ENCODE measurements around the gene EEF1AKMT3.
A peak's percentile ranks its signal among the peaks of the same experiment; 100 is the strongest.

Gene EEF1AKMT3

DNA sequence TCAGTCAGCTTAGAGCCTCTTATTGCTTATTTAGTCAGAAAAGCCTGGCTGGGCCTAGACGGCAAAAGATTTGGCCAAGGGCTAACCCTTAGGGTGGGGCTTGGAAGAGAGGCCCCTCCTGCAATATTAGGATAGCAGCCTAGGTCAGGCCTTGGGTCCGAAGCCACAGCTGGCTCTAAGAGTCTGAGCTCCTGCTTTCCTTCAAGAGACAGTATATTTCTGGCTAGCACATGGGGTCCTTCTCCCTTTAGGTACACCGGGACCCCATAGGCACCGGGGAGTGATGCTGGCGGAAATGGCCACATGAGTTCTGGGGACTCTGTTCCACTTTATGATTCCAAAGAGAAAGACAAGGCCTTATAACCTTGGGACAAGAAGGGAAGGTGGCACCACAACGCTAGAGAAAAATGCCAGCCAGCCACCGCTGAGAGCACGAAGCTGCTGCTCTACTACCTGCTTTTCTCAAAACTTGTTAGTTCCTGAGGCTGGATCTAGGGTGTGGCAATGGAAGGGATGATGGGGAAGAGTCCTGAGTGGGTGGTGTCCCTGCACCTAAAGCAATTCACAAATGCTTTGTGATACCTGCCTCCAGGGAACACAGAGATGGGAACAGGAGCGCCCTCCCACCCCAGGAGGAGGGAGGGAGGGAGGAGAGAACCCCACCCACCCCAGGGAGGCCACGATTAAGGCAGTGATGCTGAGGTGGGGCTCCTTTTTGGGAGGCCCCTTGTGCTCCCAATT is 49.2 kb downstream of the EEF1AKMT3 start:
- no peak for TF ChIP-seq Cebpa-rat (IDR thresholded peaks at IDR 0.05)
- H4K20me1 ChIP-seq, result peaks cover under 1 to 77% (median 37%) of the 10 kb centered on the region in 11 experiments; a peak in 17 of 22 replicates
- H3K27ac ChIP-seq, result no peak overlapping the region
- H3K36me3 ChIP-seq, result peaks cover 77 to 85% (median 81%) of the 10 kb centered on the region in 11 experiments
- no peak overlapping the region for H3K9ac ChIP-seq
- H3K27me3 ChIP-seq, result no peaks in the 10 kb centered on the region
- no peaks in the 10 kb centered on the region for H3K9me3 ChIP-seq (replicated peaks in 1 of 11)
- peaks cover 0 to 46% (median 13%) of the 10 kb centered on the region in 10 experiments; a peak in 14 of 20 replicates for H3K4me1 ChIP-seq
- no peak overlapping the region for H3K4me3 ChIP-seq
- H3K4me2 ChIP-seq, result no peak overlapping the region

DNA sequence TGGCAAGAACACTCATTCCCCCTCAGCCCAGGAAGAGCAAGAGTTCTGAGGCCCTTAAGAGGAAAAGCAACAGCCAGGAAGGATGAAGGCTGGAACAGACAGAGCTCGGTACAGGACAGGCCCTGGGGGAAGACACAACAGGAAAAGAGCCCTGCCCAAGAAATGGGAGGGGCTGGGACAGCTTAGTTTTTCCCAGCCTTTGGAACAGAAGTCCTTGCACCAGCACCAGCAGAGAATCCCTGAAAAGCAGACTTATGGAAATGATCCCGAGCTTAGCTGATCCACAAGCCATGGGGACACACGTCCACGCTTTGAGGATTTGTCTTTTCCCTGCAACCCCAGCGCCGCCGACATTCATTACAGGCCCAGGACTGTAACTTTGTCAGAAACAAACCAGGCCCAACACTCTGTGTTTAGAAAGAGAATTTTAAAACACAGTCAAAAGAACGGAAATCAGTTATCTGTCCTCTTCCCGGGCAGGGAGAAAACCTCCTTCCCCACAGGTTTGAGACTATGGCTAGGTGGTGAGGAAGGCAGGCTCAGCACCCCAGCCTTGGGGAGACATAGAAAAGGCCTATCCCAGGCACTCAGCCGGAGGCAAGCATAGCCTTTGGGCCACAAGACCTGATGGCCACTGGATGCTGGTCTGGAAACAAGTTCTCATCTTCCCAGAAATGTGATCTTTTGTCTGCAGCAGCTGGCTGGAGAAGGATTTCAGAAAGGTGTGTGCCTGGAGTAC is 50.1 kb downstream of the EEF1AKMT3 start:
- Histone ChIP-seq H3K4me1 (peaks cover 0 to 37% (median 4%) of the 10 kb centered on the region in 10 experiments; a peak in 12 of 20 replicates), H3K36me3 (peaks cover 86 to 95% (median 90%) of the 10 kb centered on the region in 11 experiments), H3K9ac (no peak overlapping the region), H3K4me2 (no peak overlapping the region), H3K4me3 (no peak overlapping the region), H3K27me3 (no peaks in the 10 kb centered on the region), H4K20me1 (peaks cover 8 to 86% (median 46%) of the 10 kb centered on the region in 11 experiments; a peak in 19 of 22 replicates), H3K9me3 (replicated peaks in 1 of 11) (no peaks in the 10 kb centered on the region), H3K27ac (no peak overlapping the region)
- no peak for TF ChIP-seq Cebpa-rat (IDR thresholded peaks at IDR 0.05)

- H3K4me1 ChIP-seq, result peaks cover 0 to 35% (median 0%) of the 10 kb centered on the region in 10 experiments; a peak in 7 of 20 replicates
- TF ChIP-seq Cebpa-rat (IDR thresholded peaks at IDR 0.05), result no peak
- H3K9ac ChIP-seq, result no peak overlapping the region; a peak in 1 of 22 replicates
- H4K20me1 ChIP-seq, result peaks cover 8 to 92% (median 48%) of the 10 kb centered on the region in 11 experiments; a peak in 20 of 22 replicates
- no peak overlapping the region for H3K4me2 ChIP-seq
- H3K36me3 ChIP-seq, result peaks cover 93 to 100% (median 98%) of the 10 kb centered on the region in 11 experiments
- no peak overlapping the region for H3K4me3 ChIP-seq
- no peaks in the 10 kb centered on the region for H3K9me3 ChIP-seq (replicated peaks in 1 of 11)
- no peaks in the 10 kb centered on the region for H3K27me3 ChIP-seq
- no peak overlapping the region for H3K27ac ChIP-seq
Observed at GRCh38 chr12:57823131-57823907, 50.9 kb downstream of the EEF1AKMT3 start.

GRCh38 chr12:57823908-57824640 is 51.7 kb downstream of the EEF1AKMT3 start:
- Histone ChIP-seq H4K20me1 (peaks cover 12 to 97% (median 56%) of the 10 kb centered on the region in 11 experiments; a peak in 21 of 22 replicates), H3K9me3 (replicated peaks in 1 of 11) (no peaks in the 10 kb centered on the region), H3K27me3 (no peaks in the 10 kb centered on the region), H3K27ac (no peak overlapping the region), H3K4me3 (no peak overlapping the region), H3K4me1 (peaks cover 0 to 35% (median under 1%) of the 10 kb centered on the region in 10 experiments; a peak in 7 of 20 replicates), H3K9ac (no peak overlapping the region; a peak in 1 of 22 replicates), H3K36me3 (peaks cover 96 to 100% (median 100%) of the 10 kb centered on the region in 11 experiments), H3K4me2 (no peak overlapping the region)
- no peak for TF ChIP-seq Cebpa-rat (IDR thresholded peaks at IDR 0.05)

DNA sequence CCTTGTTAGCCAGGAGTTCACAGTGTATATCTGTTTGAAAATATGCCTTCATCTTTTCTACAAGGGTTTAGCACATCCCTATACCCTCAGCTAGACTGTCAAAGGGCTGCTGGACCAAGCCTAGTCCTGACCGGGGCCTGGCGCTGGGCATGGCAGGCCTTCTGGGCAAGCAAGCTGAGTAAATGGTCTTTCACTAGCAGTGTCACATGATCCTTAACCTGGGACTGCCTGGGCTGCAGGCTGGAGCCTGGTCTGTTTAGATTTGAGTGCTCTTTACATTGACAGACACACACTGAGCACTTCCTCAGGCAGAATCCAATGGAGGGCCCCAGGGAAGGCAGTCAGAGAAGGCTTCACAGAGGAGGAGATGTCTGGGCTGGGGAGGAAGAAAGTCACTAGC is 53.0 kb downstream of the EEF1AKMT3 start:
- Histone ChIP-seq H3K27me3 (no peaks in the 10 kb centered on the region), H3K36me3 (peaks cover 87 to 100% (median 95%) of the 10 kb centered on the region in 11 experiments), H3K4me3 (no peak overlapping the region), H3K4me1 (peaks cover 0 to 42% (median 4%) of the 10 kb centered on the region in 10 experiments; a peak in 9 of 20 replicates), H3K9ac (no peak overlapping the region), H3K9me3 (replicated peaks in 1 of 11) (no peaks in the 10 kb centered on the region), H3K4me2 (no peak overlapping the region), H4K20me1 (peaks cover 24 to 100% (median 70%) of the 10 kb centered on the region in 11 experiments; a peak in 21 of 22 replicates), H3K27ac (no peak overlapping the region)
- TF ChIP-seq Cebpa-rat (IDR thresholded peaks at IDR 0.05), result no peak

- peaks cover 80 to 95% (median 86%) of the 10 kb centered on the region in 11 experiments for H3K36me3 ChIP-seq
Observed at GRCh38 chr12:57826400-57826799, 54.0 kb downstream of the EEF1AKMT3 start.

DNA sequence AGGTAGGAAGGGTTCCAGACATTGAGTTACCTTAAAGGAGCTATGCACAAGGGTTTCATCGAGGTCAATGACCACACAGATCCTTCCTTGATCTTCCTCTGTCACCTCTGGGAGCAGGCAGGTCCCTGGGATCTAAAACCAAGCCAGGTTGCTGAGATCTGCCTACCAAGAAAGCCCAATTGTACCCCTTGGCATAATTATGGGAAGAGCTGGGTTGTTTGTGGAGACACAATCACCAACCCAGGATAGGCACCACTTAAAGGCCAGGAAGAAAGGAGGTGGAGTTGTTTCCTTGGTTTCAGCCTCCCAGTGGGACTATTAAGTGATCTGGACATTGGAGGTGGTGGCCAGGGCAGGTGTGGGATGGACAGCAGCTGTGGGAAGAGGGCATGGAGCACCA is 54.6 kb downstream of the EEF1AKMT3 start:
- H3K27me3 ChIP-seq, result no peaks in the 10 kb centered on the region
- peaks cover 6 to 55% (median 14%) of the 10 kb centered on the region in 10 experiments for H3K4me1 ChIP-seq
- H3K36me3 ChIP-seq, result peaks cover 75 to 89% (median 80%) of the 10 kb centered on the region in 11 experiments
- peak overlapping the region in 1 of 11 experiments; percentile 41; a peak in 1 of 22 replicates for H3K9ac ChIP-seq
- H4K20me1 ChIP-seq, result peaks cover 40 to 100% (median 85%) of the 10 kb centered on the region in 11 experiments
- no peak overlapping the region for H3K4me3 ChIP-seq
- no peak overlapping the region for H3K4me2 ChIP-seq
- H3K27ac ChIP-seq, result no peak overlapping the region
- no peak for TF ChIP-seq Cebpa-rat (IDR thresholded peaks at IDR 0.05)
- no peaks in the 10 kb centered on the region for H3K9me3 ChIP-seq (replicated peaks in 1 of 11)

More at GRCh38 chr12:57826400-57826799, 54.0 kb downstream of the EEF1AKMT3 start:
- H4K20me1 ChIP-seq, result peaks cover 34 to 100% (median 79%) of the 10 kb centered on the region in 11 experiments
- peaks cover 0 to 51% (median 8%) of the 10 kb centered on the region in 10 experiments; a peak in 18 of 20 replicates for H3K4me1 ChIP-seq
- no peaks in the 10 kb centered on the region for H3K9me3 ChIP-seq (replicated peaks in 1 of 11)
- peak overlapping the region in 1 of 11 experiments; percentile 41; a peak in 1 of 22 replicates for H3K9ac ChIP-seq
- H3K27ac ChIP-seq, result no peak overlapping the region
- no peak for TF ChIP-seq Cebpa-rat (IDR thresholded peaks at IDR 0.05)
- no peaks in the 10 kb centered on the region for H3K27me3 ChIP-seq
- no peak overlapping the region for H3K4me2 ChIP-seq
- H3K4me3 ChIP-seq, result no peak overlapping the region

Data from BLaER1 treated with 17β-estradiol and CSF1 and Interleukin-3, amounts not matched to agents 10 nM and 100 nM (cell line).